GM23338 (cell line): ENCODE measurements around the gene SQSTM1. TPM values are rescaled to one million over a fixed set of nuclear protein-coding genes. Genes with fewer than 3 reads are reported as not detected.

Source experiments
- ATAC-seq: fragments of 200-7000 bp; cut with Tn5 transposase; 3 replicates; pipeline ENCODE4 v1.9.1; 2020
- DNase-seq: peaks from one replicate; pipeline ENCODE4 v3.0.0-alpha.2; 2015; ENCODE audit warnings: low spot score
- H2AFZ ChIP-seq: fragments of 200-600 bp; sonication (generic); 2 replicates; pipeline ENCODE4 v1.8.0; 2016; ENCODE audit warnings: antibody characterized with exemption, mild to moderate bottlenecking, moderate library complexity
- H3F3A ChIP-seq: fragments of 200-600 bp; sonication (generic); replicated peaks from 2 replicates; pipeline ENCODE4 v1.8.0; 2017; ENCODE audit warnings: antibody characterized with exemption, mixed run types, low read depth
- H3K27ac ChIP-seq: fragments of 200-600 bp; sonication (generic); 2 replicates; pipeline ENCODE4 v1.6.1; 2016; ENCODE audit warnings: low read depth
- H3K27me3 ChIP-seq: fragments of 200-600 bp; sonication (generic); 2 replicates; pipeline ENCODE4 v1.8.0; 2016; ENCODE audit warnings: mild to moderate bottlenecking, mixed run types, moderate library complexity; ENCODE audit not compliant: insufficient read depth
- H3K36me3 ChIP-seq: fragments of 200-600 bp; sonication (generic); 2 replicates; pipeline ENCODE4 v1.8.0; 2016; ENCODE audit warnings: mild to moderate bottlenecking; ENCODE audit not compliant: insufficient read depth
- H3K4me1 ChIP-seq: fragments of 200-600 bp; sonication (generic); 2 replicates; pipeline ENCODE4 v1.8.0; 2016; ENCODE audit warnings: mild to moderate bottlenecking, moderate library complexity; ENCODE audit not compliant: insufficient read depth
- H3K4me2 ChIP-seq: fragments of 200-600 bp; sonication (generic); 2 replicates; pipeline ENCODE4 v1.7.1; 2017; ENCODE audit warnings: mixed run types
- H3K4me3 ChIP-seq: fragments of 200-600 bp; sonication (generic); 2 replicates; pipeline ENCODE4 v1.6.1; 2016; ENCODE audit warnings: mixed run types
- H3K79me2 ChIP-seq: fragments of 200-600 bp; sonication (generic); replicated peaks from 2 replicates; pipeline ENCODE4 v1.8.0; 2017; ENCODE audit warnings: mild to moderate bottlenecking; ENCODE audit not compliant: insufficient read depth
- H3K9me2 ChIP-seq: fragments of 200-600 bp; sonication (generic); 2 replicates; pipeline ENCODE4 v1.8.0; 2017; ENCODE audit not compliant: insufficient read depth
- H4K20me1 ChIP-seq: fragments of 200-600 bp; sonication (generic); replicated peaks from 2 replicates; pipeline ENCODE4 v1.8.0; 2017; ENCODE audit warnings: mild to moderate bottlenecking; ENCODE audit not compliant: insufficient read depth
- H3K27ac Mint-ChIP-seq: 2 replicates; pipeline ENCODE4 v1.8.0; 2020; ENCODE audit warnings: inconsistent platforms, mild to moderate bottlenecking, moderate library complexity, mixed read lengths
- H3K27me3 Mint-ChIP-seq: 3 replicates; pipeline ENCODE4 v1.8.0; 2022; ENCODE audit warnings: low read depth, mild to moderate bottlenecking, moderate library complexity, mixed read lengths, inconsistent platforms; ENCODE audit not compliant: insufficient read depth, poor library complexity
- H3K36me3 Mint-ChIP-seq: 3 replicates; pipeline ENCODE4 v1.8.0; 2021; ENCODE audit warnings: low read depth, mild to moderate bottlenecking, inconsistent platforms, moderate library complexity, mixed read lengths
- H3K4me1 Mint-ChIP-seq: 3 replicates; pipeline ENCODE4 v1.8.0; 2020; ENCODE audit warnings: mild to moderate bottlenecking, inconsistent platforms, mixed read lengths
- H3K4me3 Mint-ChIP-seq: 3 replicates; pipeline ENCODE4 v1.8.0; 2021; ENCODE audit warnings: moderate library complexity, mild to moderate bottlenecking, inconsistent platforms, mixed read lengths
- H3K9me3 Mint-ChIP-seq: 3 replicates; pipeline ENCODE4 v1.8.0; 2020; ENCODE audit warnings: moderate library complexity, mild to moderate bottlenecking, inconsistent platforms, mixed read lengths
- CREB1 ChIP-seq: fragments of 250-450 bp; sonication (Bioruptor Pico); IDR thresholded peaks from 2 replicates; pipeline ENCODE4 v1.5.0; 2020; ENCODE audit warnings: low read depth, mild to moderate bottlenecking, moderate library complexity
- EZH2 ChIP-seq: fragments of 200-600 bp; sonication (generic); IDR thresholded peaks from one replicate; pipeline ENCODE4 v1.8.0; 2017; ENCODE audit warnings: antibody characterized with exemption, mild to moderate bottlenecking, low read depth; ENCODE audit not compliant: unreplicated experiment
- EZH2phosphoT487 ChIP-seq: fragments of 200-600 bp; sonication (generic); IDR thresholded peaks from one replicate; pipeline ENCODE4 v1.8.1; 2018; ENCODE audit warnings: antibody characterized with exemption; ENCODE audit not compliant: unreplicated experiment
- JUNB ChIP-seq: IDR thresholded peaks from one replicate; pipeline ENCODE4 v1.6.1; 2016; ENCODE audit warnings: antibody characterized with exemption; ENCODE audit not compliant: unreplicated experiment
- NANOG ChIP-seq: IDR thresholded peaks from 2 replicates; pipeline ENCODE4 v1.6.1; 2016; ENCODE audit warnings: antibody characterized with exemption, borderline replicate concordance
- STAT1 ChIP-seq: IDR thresholded peaks from one replicate; pipeline ENCODE4 v1.6.1; 2016; ENCODE audit warnings: antibody characterized with exemption; ENCODE audit not compliant: unreplicated experiment
- ZNF114 ChIP-seq: fragments of 250-450 bp; sonication (Bioruptor Pico); IDR thresholded peaks from 2 replicates; pipeline ENCODE4 v1.5.0; 2020; ENCODE audit warnings: mild to moderate bottlenecking, moderate library complexity
- ZNF331 ChIP-seq: fragments of 250-450 bp; sonication (Bioruptor Pico); IDR thresholded peaks from 2 replicates; pipeline ENCODE4 v1.5.0; 2020; ENCODE audit warnings: low read depth, mild to moderate bottlenecking, moderate library complexity
- polyA plus RNA-seq: library from polyadenylated mRNA; unstranded; fragments of >200 nt; fragmentation: Nextera tagmentation; extraction: Ambion mirVana; gene quantifications from 2 replicates; pipeline ENCODE4 v1.2.1, GENCODE V29; 2016
- total RNA-seq: library from RNA; depleted of rRNA; stranded (reverse); fragments of >200 nt; shearing (Covaris generic); gene quantifications from 2 replicates; pipeline ENCODE4 v1.2.3, GENCODE V29; 2014
- TF ChIP-seq, protein P1 (sequence below): fragments of 250-450 bp; sonication (Bioruptor Pico); IDR thresholded peaks from 2 replicates; pipeline ENCODE4 v1.5.0; 2020; ENCODE audit warnings: mild to moderate bottlenecking, moderate library complexity
- TF ChIP-seq, protein P2 (sequence below): IDR thresholded peaks from 2 replicates; pipeline ENCODE4 v1.6.1; 2016; ENCODE audit warnings: antibody characterized with exemption
- TF ChIP-seq, protein P3 (sequence below): IDR thresholded peaks from one replicate; pipeline ENCODE4 v1.6.1; 2018; ENCODE audit warnings: antibody characterized with exemption; ENCODE audit not compliant: unreplicated experiment
- TF ChIP-seq, protein P4 (sequence below), 2 experiments: fragments of 200-600 bp in 1 of 2; sonication (generic) in 1 of 2; conservative IDR thresholded peaks; 2 replicates each; pipeline versions ENCODE4 v1.5.1 to v1.6.1; 2016 to 2017; ENCODE audit warnings: antibody characterized with exemption in 2 of 2, low read depth in 2 of 2, mild to moderate bottlenecking in 2 of 2, moderate library complexity in 1 of 2

SQSTM1 gene
- total and polyA plus RNA-seq, 2 experiments from 2014 or later = 58.0 to 92.6 TPM

DNA sequence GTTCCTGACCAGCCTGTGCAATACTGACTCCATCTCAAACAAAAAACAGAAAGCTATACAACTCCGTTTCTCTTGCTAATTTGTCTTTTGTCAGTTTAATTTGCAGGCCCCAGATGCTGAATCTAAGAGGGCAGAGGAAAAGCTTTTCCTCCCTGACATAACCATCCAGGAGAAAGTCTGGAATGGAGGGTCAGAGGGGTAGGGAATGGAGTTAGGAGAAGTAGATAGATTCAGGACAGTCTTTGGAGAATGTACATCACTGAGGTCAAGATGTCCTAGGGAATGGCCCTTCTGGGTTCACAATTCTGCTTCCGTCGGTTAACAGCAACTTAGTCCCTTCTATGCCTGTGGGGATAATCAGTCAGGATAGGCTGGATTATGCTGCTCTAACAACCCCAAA lies 6.6 kb upstream of the SQSTM1 start (continued):
- TF ChIP-seq JUNB = no peak
- TF ChIP-seq NANOG = no peak
- no peak for TF ChIP-seq EZH2phosphoT487
- TF ChIP-seq, protein P1, sequence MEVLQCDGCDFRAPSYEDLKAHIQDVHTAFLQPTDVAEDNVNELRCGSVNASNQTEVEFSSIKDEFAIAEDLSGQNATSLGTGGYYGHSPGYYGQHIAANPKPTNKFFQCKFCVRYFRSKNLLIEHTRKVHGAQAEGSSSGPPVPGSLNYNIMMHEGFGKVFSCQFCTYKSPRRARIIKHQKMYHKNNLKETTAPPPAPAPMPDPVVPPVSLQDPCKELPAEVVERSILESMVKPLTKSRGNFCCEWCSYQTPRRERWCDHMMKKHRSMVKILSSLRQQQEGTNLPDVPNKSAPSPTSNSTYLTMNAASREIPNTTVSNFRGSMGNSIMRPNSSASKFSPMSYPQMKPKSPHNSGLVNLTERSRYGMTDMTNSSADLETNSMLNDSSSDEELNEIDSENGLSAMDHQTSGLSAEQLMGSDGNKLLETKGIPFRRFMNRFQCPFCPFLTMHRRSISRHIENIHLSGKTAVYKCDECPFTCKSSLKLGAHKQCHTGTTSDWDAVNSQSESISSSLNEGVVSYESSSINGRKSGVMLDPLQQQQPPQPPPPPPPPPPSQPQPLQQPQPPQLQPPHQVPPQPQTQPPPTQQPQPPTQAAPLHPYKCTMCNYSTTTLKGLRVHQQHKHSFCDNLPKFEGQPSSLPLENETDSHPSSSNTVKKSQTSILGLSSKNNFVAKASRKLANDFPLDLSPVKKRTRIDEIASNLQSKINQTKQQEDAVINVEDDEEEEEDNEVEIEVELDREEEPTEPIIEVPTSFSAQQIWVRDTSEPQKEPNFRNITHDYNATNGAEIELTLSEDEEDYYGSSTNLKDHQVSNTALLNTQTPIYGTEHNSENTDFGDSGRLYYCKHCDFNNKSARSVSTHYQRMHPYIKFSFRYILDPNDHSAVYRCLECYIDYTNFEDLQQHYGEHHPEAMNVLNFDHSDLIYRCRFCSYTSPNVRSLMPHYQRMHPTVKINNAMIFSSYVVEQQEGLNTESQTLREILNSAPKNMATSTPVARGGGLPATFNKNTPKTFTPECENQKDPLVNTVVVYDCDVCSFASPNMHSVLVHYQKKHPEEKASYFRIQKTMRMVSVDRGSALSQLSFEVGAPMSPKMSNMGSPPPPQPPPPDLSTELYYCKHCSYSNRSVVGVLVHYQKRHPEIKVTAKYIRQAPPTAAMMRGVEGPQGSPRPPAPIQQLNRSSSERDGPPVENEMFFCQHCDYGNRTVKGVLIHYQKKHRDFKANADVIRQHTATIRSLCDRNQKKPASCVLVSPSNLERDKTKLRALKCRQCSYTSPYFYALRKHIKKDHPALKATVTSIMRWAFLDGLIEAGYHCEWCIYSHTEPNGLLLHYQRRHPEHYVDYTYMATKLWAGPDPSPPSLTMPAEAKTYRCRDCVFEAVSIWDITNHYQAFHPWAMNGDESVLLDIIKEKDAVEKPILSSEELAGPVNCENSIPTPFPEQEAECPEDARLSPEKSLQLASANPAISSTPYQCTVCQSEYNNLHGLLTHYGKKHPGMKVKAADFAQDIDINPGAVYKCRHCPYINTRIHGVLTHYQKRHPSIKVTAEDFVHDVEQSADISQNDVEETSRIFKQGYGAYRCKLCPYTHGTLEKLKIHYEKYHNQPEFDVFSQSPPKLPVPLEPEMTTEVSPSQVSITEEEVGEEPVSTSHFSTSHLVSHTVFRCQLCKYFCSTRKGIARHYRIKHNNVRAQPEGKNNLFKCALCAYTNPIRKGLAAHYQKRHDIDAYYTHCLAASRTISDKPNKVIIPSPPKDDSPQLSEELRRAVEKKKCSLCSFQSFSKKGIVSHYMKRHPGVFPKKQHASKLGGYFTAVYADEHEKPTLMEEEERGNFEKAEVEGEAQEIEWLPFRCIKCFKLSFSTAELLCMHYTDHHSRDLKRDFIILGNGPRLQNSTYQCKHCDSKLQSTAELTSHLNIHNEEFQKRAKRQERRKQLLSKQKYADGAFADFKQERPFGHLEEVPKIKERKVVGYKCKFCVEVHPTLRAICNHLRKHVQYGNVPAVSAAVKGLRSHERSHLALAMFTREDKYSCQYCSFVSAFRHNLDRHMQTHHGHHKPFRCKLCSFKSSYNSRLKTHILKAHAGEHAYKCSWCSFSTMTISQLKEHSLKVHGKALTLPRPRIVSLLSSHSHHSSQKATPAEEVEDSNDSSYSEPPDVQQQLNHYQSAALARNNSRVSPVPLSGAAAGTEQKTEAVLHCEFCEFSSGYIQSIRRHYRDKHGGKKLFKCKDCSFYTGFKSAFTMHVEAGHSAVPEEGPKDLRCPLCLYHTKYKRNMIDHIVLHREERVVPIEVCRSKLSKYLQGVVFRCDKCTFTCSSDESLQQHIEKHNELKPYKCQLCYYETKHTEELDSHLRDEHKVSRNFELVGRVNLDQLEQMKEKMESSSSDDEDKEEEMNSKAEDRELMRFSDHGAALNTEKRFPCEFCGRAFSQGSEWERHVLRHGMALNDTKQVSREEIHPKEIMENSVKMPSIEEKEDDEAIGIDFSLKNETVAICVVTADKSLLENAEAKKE (CRISPR knock-in tag) = no peak

DNA sequence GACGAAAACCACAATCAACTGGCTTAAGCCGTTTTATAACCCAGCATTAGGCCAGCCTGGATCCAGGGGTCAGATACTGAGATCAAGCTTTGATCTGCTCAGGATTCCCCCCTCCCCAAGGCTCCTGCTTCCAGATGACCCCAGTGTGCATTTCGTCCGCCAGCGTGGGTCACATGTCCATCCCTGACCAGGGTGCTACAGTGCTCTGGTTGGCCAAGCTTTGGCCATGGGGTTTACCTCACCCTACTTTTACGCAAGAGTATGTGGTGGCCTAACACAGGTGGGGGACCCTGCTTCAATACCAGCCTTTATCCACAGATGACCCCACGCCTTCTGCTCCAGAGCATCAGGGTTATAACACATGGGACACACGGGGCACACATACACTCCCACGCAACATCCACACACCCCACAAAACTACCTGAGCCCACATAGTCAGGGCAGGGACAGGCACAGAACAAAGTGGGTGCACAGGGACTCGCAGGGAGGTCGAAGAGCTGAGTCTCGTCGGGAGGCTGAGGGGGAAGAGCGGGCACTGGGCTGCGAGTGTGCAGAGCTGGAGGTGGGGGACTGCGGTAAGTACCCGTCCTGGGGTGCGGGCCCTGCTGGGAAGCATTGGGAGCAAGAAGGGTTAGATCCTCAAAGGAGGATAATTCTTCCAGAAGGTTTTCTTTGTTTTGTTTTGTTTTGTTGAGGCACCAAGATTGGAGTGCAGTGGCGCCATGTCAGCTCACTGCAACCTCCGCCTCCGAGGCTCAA lies 5.0 kb upstream of the SQSTM1 start:
- peaks cover 33% of the 10 kb centered on the region for H3K4me1 Mint-ChIP-seq
- peak overlapping the region; percentile 58 for H3K4me3 Mint-ChIP-seq
- H3K4me3 ChIP-seq = peak overlapping the region; percentile 57; the same call in 1 of the 2 replicates
- H3K36me3 ChIP-seq = peaks cover 5% of the 10 kb centered on the region; the same call in 1 of the 2 replicates
- H2AFZ ChIP-seq = no peak overlapping the region
- no peak overlapping the region for H3K27ac Mint-ChIP-seq
- H3K27me3 Mint-ChIP-seq = peaks cover 36% of the 10 kb centered on the region
- peaks cover 32% of the 10 kb centered on the region for H3K36me3 Mint-ChIP-seq
- ATAC-seq = no peak
- H3K27me3 ChIP-seq = peaks cover 12% of the 10 kb centered on the region; the same call in 1 of the 2 replicates
- peaks cover 33% of the 10 kb centered on the region for H3K4me1 ChIP-seq
- peak overlapping the region; percentile 84; the same call in 1 of the 2 replicates for H3K4me2 ChIP-seq
- peaks cover 33% of the 10 kb centered on the region for H3F3A ChIP-seq
- H3K79me2 ChIP-seq = no peaks in the 10 kb centered on the region
- no peaks in the 10 kb centered on the region for H3K9me2 ChIP-seq
- no peak overlapping the region for H3K27ac ChIP-seq
- DNase-seq = no peak
- no peaks in the 10 kb centered on the region; the same call in 1 of the 2 replicates for H4K20me1 ChIP-seq
- no peaks in the 10 kb centered on the region for H3K9me3 Mint-ChIP-seq
- TF ChIP-seq EZH2phosphoT487 (no peak), STAT1 (no peak), ZNF114 (CRISPR knock-in tag) (no peak), ZNF331 (CRISPR knock-in tag) (no peak), CREB1 (CRISPR knock-in tag) (no peak), EZH2 (no peak)
- TF ChIP-seq, protein P2, sequence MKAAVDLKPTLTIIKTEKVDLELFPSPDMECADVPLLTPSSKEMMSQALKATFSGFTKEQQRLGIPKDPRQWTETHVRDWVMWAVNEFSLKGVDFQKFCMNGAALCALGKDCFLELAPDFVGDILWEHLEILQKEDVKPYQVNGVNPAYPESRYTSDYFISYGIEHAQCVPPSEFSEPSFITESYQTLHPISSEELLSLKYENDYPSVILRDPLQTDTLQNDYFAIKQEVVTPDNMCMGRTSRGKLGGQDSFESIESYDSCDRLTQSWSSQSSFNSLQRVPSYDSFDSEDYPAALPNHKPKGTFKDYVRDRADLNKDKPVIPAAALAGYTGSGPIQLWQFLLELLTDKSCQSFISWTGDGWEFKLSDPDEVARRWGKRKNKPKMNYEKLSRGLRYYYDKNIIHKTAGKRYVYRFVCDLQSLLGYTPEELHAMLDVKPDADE = no peak
- TF ChIP-seq, protein P3, sequence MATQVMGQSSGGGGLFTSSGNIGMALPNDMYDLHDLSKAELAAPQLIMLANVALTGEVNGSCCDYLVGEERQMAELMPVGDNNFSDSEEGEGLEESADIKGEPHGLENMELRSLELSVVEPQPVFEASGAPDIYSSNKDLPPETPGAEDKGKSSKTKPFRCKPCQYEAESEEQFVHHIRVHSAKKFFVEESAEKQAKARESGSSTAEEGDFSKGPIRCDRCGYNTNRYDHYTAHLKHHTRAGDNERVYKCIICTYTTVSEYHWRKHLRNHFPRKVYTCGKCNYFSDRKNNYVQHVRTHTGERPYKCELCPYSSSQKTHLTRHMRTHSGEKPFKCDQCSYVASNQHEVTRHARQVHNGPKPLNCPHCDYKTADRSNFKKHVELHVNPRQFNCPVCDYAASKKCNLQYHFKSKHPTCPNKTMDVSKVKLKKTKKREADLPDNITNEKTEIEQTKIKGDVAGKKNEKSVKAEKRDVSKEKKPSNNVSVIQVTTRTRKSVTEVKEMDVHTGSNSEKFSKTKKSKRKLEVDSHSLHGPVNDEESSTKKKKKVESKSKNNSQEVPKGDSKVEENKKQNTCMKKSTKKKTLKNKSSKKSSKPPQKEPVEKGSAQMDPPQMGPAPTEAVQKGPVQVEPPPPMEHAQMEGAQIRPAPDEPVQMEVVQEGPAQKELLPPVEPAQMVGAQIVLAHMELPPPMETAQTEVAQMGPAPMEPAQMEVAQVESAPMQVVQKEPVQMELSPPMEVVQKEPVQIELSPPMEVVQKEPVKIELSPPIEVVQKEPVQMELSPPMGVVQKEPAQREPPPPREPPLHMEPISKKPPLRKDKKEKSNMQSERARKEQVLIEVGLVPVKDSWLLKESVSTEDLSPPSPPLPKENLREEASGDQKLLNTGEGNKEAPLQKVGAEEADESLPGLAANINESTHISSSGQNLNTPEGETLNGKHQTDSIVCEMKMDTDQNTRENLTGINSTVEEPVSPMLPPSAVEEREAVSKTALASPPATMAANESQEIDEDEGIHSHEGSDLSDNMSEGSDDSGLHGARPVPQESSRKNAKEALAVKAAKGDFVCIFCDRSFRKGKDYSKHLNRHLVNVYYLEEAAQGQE = no peak
- TF ChIP-seq, protein P4, sequence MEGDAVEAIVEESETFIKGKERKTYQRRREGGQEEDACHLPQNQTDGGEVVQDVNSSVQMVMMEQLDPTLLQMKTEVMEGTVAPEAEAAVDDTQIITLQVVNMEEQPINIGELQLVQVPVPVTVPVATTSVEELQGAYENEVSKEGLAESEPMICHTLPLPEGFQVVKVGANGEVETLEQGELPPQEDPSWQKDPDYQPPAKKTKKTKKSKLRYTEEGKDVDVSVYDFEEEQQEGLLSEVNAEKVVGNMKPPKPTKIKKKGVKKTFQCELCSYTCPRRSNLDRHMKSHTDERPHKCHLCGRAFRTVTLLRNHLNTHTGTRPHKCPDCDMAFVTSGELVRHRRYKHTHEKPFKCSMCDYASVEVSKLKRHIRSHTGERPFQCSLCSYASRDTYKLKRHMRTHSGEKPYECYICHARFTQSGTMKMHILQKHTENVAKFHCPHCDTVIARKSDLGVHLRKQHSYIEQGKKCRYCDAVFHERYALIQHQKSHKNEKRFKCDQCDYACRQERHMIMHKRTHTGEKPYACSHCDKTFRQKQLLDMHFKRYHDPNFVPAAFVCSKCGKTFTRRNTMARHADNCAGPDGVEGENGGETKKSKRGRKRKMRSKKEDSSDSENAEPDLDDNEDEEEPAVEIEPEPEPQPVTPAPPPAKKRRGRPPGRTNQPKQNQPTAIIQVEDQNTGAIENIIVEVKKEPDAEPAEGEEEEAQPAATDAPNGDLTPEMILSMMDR (conservative IDR thresholded peaks at IDR 0.05; ENCODE audit: low read depth in 2 of 2) = no peak
